OCI-LY3 (cell line): ENCODE measurements around the gene SYNE1.

ENCODE experiments used
- H2AFZ ChIP-seq: fragments of 200-600, 300-600 bp; shearing (Covaris generic); 2 replicates; pipeline ENCODE4 v1.6.0; 2014; ENCODE audit warnings: antibody characterized with exemption, low read depth, low read length
- H3K27ac ChIP-seq: fragments of 200-600, 300-600 bp; sonication (generic); 2 replicates; pipeline ENCODE4 v1.5.1; 2014; ENCODE audit warnings: mild to moderate bottlenecking, low read length, moderate library complexity, mixed read lengths
- H3K27me3 ChIP-seq: fragments of 200-600, 300-600 bp; sonication (generic); 2 replicates; pipeline ENCODE4 v1.6.1; 2014; ENCODE audit warnings: low read depth, low read length, mixed read lengths
- H3K36me3 ChIP-seq: fragments of 200-600, 300-600 bp; sonication (generic); replicated peaks from 2 replicates; pipeline ENCODE3; 2014; ENCODE audit warnings: low read depth, low read length, mixed read lengths
- H3K4me1 ChIP-seq: fragments of 300-600, 200-600 bp; sonication (generic); 2 replicates; pipeline ENCODE4 v1.6.1; 2014; ENCODE audit warnings: low read length, mixed read lengths
- H3K4me2 ChIP-seq: fragments of 200-600, 300-600 bp; sonication (generic); 2 replicates; pipeline ENCODE4 v1.6.1; 2014; ENCODE audit warnings: low read length, mixed read lengths
- H3K4me3 ChIP-seq: fragments of 300-600, 200-600 bp; sonication (generic); 2 replicates; pipeline ENCODE4 v1.5.1; 2014; ENCODE audit warnings: antibody characterized with exemption, mild to moderate bottlenecking, low read length, moderate library complexity
- H3K79me2 ChIP-seq: fragments of 300-600, 200-600 bp; shearing (Covaris generic); 2 replicates; pipeline ENCODE4 v1.6.1; 2014; ENCODE audit warnings: mild to moderate bottlenecking, low read length, mixed read lengths
- H3K9ac ChIP-seq: fragments of 300-600, 200-600 bp; shearing (Covaris generic); 2 replicates; pipeline ENCODE4 v1.6.0; 2014; ENCODE audit warnings: mild to moderate bottlenecking, low read length, moderate library complexity
- H3K9me3 ChIP-seq: fragments of 200-600, 300-600 bp; shearing (Covaris generic); 2 replicates; pipeline ENCODE4 v1.6.1; 2014; ENCODE audit warnings: low read length, mixed read lengths; ENCODE audit not compliant: insufficient read depth
- H4K20me1 ChIP-seq: fragments of 200-600, 300-600 bp; sonication (generic); 2 replicates; pipeline ENCODE4 v1.6.1; 2016; ENCODE audit warnings: low read length, mixed read lengths; ENCODE audit not compliant: insufficient read depth
- CTCF ChIP-seq: fragments of 200-600, 300-600 bp; sonication (generic); IDR thresholded peaks from 2 replicates; pipeline ENCODE4 v1.5.1; 2014; ENCODE audit warnings: antibody characterized with exemption, low read length, low read depth
- EZH2phosphoT487 ChIP-seq: fragments of 200-600 bp; shearing (Covaris generic); IDR thresholded peaks from 2 replicates; pipeline ENCODE4 v1.6.1; 2018; ENCODE audit warnings: antibody characterized with exemption, mixed run types, low read depth

SYNE1 gene

GRCh38 chr6:152305672-152306071 lies 331.5 kb downstream of the SYNE1 start:
- Histone ChIP-seq H3K79me2 (no peaks in the 10 kb centered on the region), H4K20me1 (no peaks in the 10 kb centered on the region), H3K4me3 (no peak overlapping the region), H3K27me3 (no peaks in the 10 kb centered on the region), H3K9ac (no peak overlapping the region), H3K4me2 (no peak overlapping the region), H3K36me3 (no peaks in the 10 kb centered on the region), H3K4me1 (peaks cover 10% of the 10 kb centered on the region), H3K9me3 (no peaks in the 10 kb centered on the region), H3K27ac (no peak overlapping the region), H2AFZ (no peak overlapping the region; the same call in 1 of the 2 replicates)
- TF ChIP-seq CTCF (no peak), EZH2phosphoT487 (no peak)

- peaks cover 34% of the 10 kb centered on the region for H3K4me1 ChIP-seq
- H4K20me1 ChIP-seq, result no peaks in the 10 kb centered on the region
- H3K36me3 ChIP-seq, result no peaks in the 10 kb centered on the region
- no peaks in the 10 kb centered on the region for H3K9me3 ChIP-seq
- H3K9ac ChIP-seq, result peak overlapping the region; percentile 60
- H3K27me3 ChIP-seq, result no peaks in the 10 kb centered on the region
- H3K79me2 ChIP-seq, result no peaks in the 10 kb centered on the region
- H2AFZ ChIP-seq, result peak overlapping the region; percentile 92
- peak; percentile 31; the same call in 1 of the 2 replicates for TF ChIP-seq CTCF
- no peak for TF ChIP-seq EZH2phosphoT487
- H3K4me2 ChIP-seq, result peak overlapping the region; percentile 66
- peak overlapping the region; percentile 88 for H3K4me3 ChIP-seq
- H3K27ac ChIP-seq, result peak overlapping the region; percentile 62
Observed at GRCh38 chr6:152301765-152302568, 335.2 kb downstream of the SYNE1 start.

- H3K9ac ChIP-seq, result peak overlapping the region; percentile 60
- peak overlapping the region; percentile 62; the same call in 1 of the 2 replicates for H3K27ac ChIP-seq
- H3K27me3 ChIP-seq, result no peaks in the 10 kb centered on the region
- peak overlapping the region; percentile 66 for H3K4me2 ChIP-seq
- peaks cover 34% of the 10 kb centered on the region for H3K4me1 ChIP-seq
- H3K4me3 ChIP-seq, result peak overlapping the region; percentile 88
- no peaks in the 10 kb centered on the region for H4K20me1 ChIP-seq
- H3K9me3 ChIP-seq, result no peaks in the 10 kb centered on the region
- no peak for TF ChIP-seq CTCF
- no peak for TF ChIP-seq EZH2phosphoT487
- H3K79me2 ChIP-seq, result no peaks in the 10 kb centered on the region
- no peaks in the 10 kb centered on the region for H3K36me3 ChIP-seq
- peak overlapping the region; percentile 92 for H2AFZ ChIP-seq
Observed at GRCh38 chr6:152301021-152301764, 336.0 kb downstream of the SYNE1 start.

GRCh38 chr6:152300517-152300916 lies 336.6 kb downstream of the SYNE1 start:
- Histone ChIP-seq H3K9ac (no peak overlapping the region), H3K4me3 (peak overlapping the region; percentile 88; the same call in 1 of the 2 replicates), H3K27me3 (no peaks in the 10 kb centered on the region), H3K4me1 (peaks cover 34% of the 10 kb centered on the region), H2AFZ (no peak overlapping the region), H4K20me1 (no peaks in the 10 kb centered on the region), H3K27ac (no peak overlapping the region), H3K79me2 (no peaks in the 10 kb centered on the region), H3K4me2 (peak overlapping the region; percentile 66), H3K9me3 (no peaks in the 10 kb centered on the region), H3K36me3 (no peaks in the 10 kb centered on the region)
- no peak for TF ChIP-seq EZH2phosphoT487
- TF ChIP-seq CTCF, result no peak
